ENCODE results near the gene CEBPG.

The CEBPG gene

DNA sequence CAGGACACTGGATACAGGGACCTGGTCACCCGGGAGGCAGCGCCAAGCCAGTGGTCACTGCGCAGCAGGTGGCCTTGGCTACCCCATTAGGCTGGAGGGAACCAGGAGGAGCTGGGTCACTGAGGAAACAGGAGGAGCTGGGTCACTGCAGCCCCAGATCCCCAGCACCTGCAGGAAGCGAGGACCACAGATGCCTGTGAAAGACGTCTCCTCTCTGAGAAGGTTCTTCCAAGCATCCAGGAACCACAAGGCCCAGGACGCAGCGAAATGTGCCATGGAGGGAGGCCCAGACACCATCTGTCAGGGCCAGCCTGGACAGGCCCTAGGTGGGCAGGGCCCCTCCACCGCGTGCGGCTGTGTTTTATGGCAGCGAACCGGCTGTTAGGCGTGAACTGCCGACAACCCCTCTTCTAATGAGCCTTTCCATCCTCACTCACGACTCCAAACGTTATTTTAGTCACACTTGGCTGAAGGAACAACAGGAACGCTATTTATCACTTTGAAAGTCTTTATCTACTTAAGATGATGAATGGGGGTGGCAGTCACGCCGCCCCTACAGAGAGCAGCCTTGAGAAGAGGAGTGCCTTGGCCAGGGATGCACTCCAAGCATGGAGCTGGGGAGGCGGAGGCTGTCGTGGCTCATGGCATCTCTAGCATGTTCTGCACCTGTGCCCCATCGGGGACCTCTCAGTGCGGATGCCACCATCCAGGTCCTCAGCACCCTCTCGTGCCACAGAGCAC, 53.3 kb downstream of the CEBPG start:
- DNase-seq: peak; percentile 98

DNA sequence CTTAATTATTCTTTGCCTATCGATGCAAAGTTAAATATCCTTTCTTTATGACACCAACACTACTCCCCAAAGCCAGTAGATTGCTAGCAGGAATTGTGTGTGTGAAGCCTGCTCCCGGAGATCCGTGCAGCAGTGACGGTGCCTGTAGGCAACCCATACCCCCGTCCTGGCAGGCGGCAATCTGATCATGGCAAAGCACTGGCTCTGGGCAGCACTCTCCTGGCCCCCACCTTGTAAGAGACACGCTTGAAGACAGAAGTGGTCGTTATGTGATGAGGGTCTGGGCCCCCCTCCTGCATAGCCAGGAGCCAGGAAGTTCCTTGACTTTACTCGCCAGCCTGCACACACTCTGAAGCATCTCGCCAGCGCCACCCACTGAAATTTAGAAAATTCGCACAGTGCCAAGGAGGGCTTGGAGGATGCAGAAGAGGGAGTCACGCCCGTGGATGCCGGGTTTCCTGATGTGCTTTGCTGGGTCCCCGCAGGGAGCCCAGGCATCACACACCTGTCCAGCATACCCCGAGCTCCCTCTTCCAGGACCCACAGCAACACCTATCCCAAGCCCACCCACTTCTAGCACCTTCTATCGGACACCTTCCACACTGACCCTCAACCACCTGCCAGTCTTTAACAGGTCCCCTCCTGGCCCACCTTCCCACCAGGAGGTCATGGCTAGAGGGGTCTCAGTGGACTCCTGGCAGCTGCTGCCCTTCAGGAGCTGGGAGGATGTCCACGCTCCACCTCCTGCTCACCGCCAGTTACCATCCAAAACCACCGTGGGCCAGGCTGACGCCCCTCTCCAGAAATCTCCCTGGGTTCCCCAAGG, 54.5 kb downstream of the CEBPG start:
- no peak for DNase-seq

DNA sequence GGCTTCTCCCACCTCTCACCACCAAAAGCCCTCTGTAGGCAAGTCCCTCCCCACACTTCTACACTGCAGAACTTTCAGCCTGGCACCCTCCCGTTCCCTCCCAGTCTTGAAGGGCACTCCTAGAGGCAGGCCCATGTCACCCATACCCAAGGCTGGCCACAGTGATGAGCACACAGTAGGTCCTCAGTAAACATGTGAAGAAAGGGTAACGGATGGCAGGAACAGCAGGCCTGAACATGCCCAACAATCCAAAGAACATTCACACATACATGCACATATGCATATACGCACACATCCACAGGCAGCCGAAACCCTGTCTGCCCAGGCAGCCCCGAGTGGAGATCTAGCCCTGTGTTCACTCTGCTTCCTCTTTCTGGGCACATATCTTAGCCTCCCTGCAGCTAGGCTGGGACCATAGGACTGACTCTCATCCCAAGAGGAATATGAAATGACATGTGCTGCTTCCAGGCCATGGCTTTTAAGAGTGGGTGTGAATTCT, 55.2 kb downstream of the CEBPG start:
- no peak for DNase-seq

DNA sequence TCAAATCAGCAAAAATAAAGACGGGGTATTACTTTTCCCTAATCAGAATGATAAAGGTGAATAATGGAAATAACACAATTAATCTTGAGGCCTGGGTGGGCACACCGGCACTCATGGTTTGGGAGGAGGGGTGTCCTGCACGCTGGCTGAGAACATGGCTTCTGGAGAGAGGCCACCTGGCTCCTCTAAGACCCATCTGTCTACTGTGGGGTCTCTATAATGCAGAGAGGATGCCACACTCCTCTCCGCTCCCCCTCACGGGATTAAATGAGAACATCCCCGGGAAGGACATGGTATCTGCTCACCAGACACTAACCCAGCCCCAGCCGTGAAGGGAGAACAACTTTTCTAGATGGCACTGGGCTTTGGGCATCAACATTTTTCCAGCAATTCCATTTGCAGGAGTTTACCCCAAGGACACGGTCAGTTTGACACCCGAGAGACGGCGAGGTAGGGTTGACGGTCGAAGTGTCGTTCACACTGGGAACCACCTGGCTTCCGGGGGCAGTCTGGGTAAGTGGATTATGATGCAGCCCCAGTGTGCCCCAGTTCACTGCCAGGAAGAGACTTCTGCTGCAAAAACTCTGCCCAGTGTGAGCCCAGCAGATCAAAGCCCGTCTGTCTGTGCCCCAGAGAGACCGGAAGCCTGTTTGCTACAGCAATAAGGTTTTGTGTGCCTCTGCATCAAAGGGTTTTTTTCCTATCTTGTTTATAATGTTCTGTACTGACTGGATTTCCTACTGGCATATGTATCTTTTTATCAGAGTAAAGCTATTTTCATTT, 56.6 kb downstream of the CEBPG start:
- no peak for DNase-seq

DNA sequence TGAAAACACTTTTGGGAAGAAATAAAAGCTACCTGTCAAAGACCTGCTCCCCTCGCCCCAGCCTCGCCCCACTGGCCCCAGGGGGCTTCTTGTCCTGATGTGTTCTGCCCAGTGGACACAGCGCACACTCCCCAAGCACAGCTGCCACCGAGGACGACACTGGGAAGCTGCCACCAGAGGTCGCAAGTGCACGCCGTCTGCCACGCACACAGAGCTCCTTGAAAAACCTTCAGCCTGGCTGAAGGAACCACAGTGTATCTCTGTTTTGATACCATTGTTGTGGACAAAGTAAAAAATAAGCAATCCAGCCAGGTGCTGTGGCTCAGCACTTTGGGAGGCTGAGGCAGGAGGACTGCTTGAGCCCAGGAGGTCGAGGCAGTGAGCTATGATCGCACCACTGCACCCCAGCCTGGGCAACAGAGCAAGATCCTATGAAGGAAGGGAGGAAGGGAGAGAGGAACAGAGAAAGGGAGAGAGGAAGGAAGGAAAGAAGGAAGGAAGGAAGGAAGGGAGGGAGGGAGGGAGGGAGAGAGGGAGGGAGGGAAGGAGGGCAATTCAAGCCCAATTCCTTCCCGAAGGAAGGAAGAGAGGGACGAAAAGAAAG, 57.3 kb downstream of the CEBPG start:
- peak; percentile 99 for DNase-seq

DNA sequence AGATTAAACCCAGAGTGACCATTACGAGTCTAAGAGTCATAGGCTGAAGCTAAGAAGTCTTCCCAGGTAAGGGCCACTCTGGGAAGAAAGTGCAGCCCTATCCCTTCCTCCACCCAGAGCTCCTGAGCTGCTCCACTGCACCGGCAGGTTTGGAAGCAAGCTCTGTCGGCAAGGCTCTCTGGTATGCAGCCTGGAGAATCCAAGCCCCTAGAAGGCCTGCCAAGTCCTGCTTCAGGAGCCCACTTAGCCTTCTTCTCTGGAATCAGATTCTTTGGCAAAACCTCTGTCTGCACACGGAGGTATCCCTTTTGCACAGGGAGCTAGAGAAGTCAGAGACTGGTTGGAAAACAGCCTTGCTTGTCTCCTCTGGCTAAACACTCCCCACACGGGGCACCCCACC, 58.5 kb downstream of the CEBPG start:
- DNase-seq: no peak

Data from NCI-H2227 treated with DMSO at 0.1 percent for 48 hours (cell line).